KMS-11 (cell line): Measurements from ENCODE around the gene TICAM2.

Experiments
- H2AFZ ChIP-seq: fragments of 200-600 bp; sonication (generic); 2 replicates; pipeline ENCODE4 v1.6.1; 2016; ENCODE audit warnings: antibody characterized with exemption, mixed run types, low read depth
- H3K27ac ChIP-seq: fragments of 200-600 bp; sonication (generic); 2 replicates; pipeline ENCODE4 v1.6.1; 2016; ENCODE audit warnings: mild to moderate bottlenecking, mixed run types
- H3K27me3 ChIP-seq: fragments of 200-600 bp; sonication (generic); 2 replicates; pipeline ENCODE4 v1.6.1; 2017; ENCODE audit warnings: mild to moderate bottlenecking, low read depth, mixed run types, moderate library complexity; ENCODE audit not compliant: insufficient read depth
- H3K36me3 ChIP-seq: fragments of 200-600 bp; sonication (generic); 2 replicates; pipeline ENCODE4 v1.6.1; 2017; ENCODE audit warnings: mild to moderate bottlenecking, mixed run types; ENCODE audit not compliant: insufficient read depth
- H3K4me1 ChIP-seq: fragments of 200-600 bp; sonication (generic); 2 replicates; pipeline ENCODE4 v1.6.1; 2016; ENCODE audit warnings: mild to moderate bottlenecking, low read depth, mixed run types; ENCODE audit not compliant: poor library complexity, severe bottlenecking
- H3K4me2 ChIP-seq: fragments of 200-600 bp; sonication (generic); 2 replicates; pipeline ENCODE4 v1.7.0; 2016; ENCODE audit warnings: mild to moderate bottlenecking, mixed run types
- H3K4me3 ChIP-seq: fragments of 200-600 bp; sonication (generic); IDR thresholded peaks from 2 replicates; pipeline ENCODE4 v1.6.1; 2017; ENCODE audit warnings: low read depth, low read length, mixed read lengths; ENCODE audit not compliant: insufficient read depth
- H3K79me2 ChIP-seq: fragments of 200-600 bp; sonication (generic); 2 replicates; pipeline ENCODE4 v1.6.1; 2016; ENCODE audit warnings: low read depth, mixed run types; ENCODE audit not compliant: insufficient read depth
- H3K9ac ChIP-seq: fragments of 200-600 bp; sonication (generic); 2 replicates; pipeline ENCODE4 v1.6.1; 2016; ENCODE audit warnings: mild to moderate bottlenecking, mixed run types
- H4K20me1 ChIP-seq: fragments of 200-600 bp; sonication (generic); 2 replicates; pipeline ENCODE4 v1.6.1; 2016; ENCODE audit warnings: mild to moderate bottlenecking, mixed run types; ENCODE audit not compliant: insufficient read depth
- TF ChIP-seq, protein P1 (sequence below): fragments of 200-600 bp; sonication (generic); conservative IDR thresholded peaks from 2 replicates; pipeline ENCODE4 v1.6.1; 2017; ENCODE audit warnings: low read depth, mild to moderate bottlenecking, antibody characterized with exemption, low read length, moderate library complexity, mixed read lengths

TICAM2 gene

DNA sequence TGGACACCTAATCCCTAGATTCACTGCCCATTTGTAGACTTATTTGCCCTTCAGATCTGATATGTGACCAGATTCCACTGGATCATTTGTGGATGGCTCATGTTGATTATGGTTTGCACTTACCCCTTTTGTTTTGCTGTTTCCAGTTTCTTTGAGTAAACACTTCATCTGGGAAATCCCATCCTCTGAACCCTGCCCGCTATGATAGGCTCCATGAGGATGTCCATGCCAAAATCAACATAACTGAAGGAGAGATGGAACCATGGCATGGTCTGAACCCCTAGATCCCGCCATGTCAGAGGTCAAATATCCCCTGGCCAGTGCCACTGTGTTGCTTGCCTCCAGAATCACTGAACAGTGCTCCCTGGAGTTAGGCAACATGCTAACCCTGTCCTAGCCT is 46.0 kb downstream of the TICAM2 start:
- no peak overlapping the region for H3K9ac ChIP-seq
- H3K27me3 ChIP-seq: no peaks in the 10 kb centered on the region
- H3K4me2 ChIP-seq: no peak overlapping the region
- H3K4me3 ChIP-seq: no peak overlapping the region
- H2AFZ ChIP-seq: no peak overlapping the region
- no peak overlapping the region for H3K27ac ChIP-seq
- no peaks in the 10 kb centered on the region for H4K20me1 ChIP-seq
- TF ChIP-seq, protein P1, sequence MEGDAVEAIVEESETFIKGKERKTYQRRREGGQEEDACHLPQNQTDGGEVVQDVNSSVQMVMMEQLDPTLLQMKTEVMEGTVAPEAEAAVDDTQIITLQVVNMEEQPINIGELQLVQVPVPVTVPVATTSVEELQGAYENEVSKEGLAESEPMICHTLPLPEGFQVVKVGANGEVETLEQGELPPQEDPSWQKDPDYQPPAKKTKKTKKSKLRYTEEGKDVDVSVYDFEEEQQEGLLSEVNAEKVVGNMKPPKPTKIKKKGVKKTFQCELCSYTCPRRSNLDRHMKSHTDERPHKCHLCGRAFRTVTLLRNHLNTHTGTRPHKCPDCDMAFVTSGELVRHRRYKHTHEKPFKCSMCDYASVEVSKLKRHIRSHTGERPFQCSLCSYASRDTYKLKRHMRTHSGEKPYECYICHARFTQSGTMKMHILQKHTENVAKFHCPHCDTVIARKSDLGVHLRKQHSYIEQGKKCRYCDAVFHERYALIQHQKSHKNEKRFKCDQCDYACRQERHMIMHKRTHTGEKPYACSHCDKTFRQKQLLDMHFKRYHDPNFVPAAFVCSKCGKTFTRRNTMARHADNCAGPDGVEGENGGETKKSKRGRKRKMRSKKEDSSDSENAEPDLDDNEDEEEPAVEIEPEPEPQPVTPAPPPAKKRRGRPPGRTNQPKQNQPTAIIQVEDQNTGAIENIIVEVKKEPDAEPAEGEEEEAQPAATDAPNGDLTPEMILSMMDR: no peak
- no peaks in the 10 kb centered on the region for H3K36me3 ChIP-seq
- no peaks in the 10 kb centered on the region for H3K79me2 ChIP-seq
- no peaks in the 10 kb centered on the region for H3K4me1 ChIP-seq

DNA sequence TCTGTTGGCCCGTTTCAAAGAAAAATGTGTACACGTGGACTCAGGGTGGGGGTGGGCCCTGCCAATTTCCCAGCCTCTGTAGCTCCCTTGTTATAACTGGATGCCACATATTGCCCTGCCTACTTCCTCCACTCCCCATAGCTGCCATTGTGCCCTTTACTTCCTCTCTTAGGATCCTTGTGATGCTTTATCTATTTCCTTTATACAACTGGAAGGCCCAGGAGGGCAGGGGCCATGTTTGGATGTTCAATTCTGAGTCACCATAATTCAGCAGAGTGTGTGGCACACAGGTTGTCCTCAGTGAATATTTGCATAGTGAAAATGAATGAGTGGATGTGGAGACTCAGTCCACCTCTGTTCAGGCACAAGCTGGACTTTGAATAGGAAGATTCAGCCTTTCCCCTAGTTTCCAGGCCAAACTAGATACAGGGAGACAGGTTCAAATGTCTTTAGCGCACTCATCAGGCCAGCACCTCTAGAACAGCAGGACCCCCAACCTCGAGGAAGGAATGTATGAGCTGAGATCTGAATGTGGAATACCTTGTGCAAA is 47.1 kb downstream of the TICAM2 start:
- Histone ChIP-seq H2AFZ (no peak overlapping the region), H4K20me1 (no peaks in the 10 kb centered on the region)

GRCh38 chr5:115553082-115553481 is 49.2 kb downstream of the TICAM2 start:
- Histone ChIP-seq H4K20me1 (no peaks in the 10 kb centered on the region), H3K4me1 (no peaks in the 10 kb centered on the region), H3K79me2 (no peaks in the 10 kb centered on the region), H3K4me3 (no peak overlapping the region), H2AFZ (no peak overlapping the region), H3K9ac (no peak overlapping the region), H3K4me2 (no peak overlapping the region), H3K36me3 (no peaks in the 10 kb centered on the region), H3K27me3 (no peaks in the 10 kb centered on the region), H3K27ac (no peak overlapping the region)
- TF ChIP-seq, protein P1: no peak

More for the DNA sequence above, 47.1 kb downstream of the TICAM2 start:
- no peaks in the 10 kb centered on the region for H3K36me3 ChIP-seq
- no peak overlapping the region for H3K27ac ChIP-seq
- H3K4me1 ChIP-seq: no peaks in the 10 kb centered on the region
- H3K4me3 ChIP-seq: no peak overlapping the region
- TF ChIP-seq, protein P1: no peak
- no peaks in the 10 kb centered on the region for H3K79me2 ChIP-seq
- no peaks in the 10 kb centered on the region for H3K27me3 ChIP-seq
- no peak overlapping the region for H3K4me2 ChIP-seq
- H3K9ac ChIP-seq: no peak overlapping the region

DNA sequence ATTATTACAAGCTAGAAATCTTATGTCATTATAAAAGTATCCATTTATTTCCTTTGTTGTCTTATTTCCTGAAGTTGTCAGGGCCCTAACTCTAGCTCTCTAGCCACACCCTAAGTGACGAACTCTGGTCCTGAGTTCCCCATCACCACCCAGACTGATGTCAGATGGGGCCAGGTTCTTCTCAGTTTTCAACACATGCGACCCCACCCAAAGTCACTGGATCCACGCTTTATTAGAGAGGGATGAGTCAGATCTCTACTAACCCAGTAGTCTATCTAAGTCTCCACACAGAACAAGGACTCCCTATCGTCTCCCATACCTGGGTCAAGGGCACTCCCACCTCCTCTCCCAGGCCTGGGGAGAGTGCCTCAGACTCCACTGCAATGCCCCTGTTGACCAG is 50.9 kb downstream of the TICAM2 start:
- no peaks in the 10 kb centered on the region for H3K4me1 ChIP-seq
- no peaks in the 10 kb centered on the region for H3K27me3 ChIP-seq
- no peaks in the 10 kb centered on the region for H3K79me2 ChIP-seq
- H3K4me2 ChIP-seq: no peak overlapping the region
- no peak overlapping the region for H3K9ac ChIP-seq
- TF ChIP-seq, protein P1: no peak
- H4K20me1 ChIP-seq: no peaks in the 10 kb centered on the region
- H3K4me3 ChIP-seq: no peak overlapping the region
- no peaks in the 10 kb centered on the region for H3K36me3 ChIP-seq
- H3K27ac ChIP-seq: no peak overlapping the region
- H2AFZ ChIP-seq: no peak overlapping the region
